ENCODE measurements around the gene C11orf16.

DNA sequence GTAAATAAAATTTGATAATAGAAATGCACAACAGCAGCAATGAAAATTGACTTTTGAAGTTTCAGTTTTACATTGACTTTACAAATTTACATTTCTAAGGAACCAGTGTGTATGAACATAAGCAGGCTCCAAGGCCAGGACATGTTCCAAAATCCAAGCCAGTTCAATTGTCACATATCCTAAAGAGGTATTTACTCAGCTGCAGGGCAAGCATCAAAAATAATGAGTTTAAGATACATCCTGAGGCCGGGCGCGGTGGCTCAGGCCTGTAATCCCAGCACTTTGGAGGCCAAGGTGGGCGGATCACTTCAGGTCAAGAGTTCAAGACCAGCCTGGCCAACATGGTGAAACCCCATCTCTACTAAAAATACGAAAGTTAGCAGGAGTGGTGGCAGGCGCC is 60.8 kb downstream of the C11orf16 start:
- TF ChIP-seq, protein P1, sequence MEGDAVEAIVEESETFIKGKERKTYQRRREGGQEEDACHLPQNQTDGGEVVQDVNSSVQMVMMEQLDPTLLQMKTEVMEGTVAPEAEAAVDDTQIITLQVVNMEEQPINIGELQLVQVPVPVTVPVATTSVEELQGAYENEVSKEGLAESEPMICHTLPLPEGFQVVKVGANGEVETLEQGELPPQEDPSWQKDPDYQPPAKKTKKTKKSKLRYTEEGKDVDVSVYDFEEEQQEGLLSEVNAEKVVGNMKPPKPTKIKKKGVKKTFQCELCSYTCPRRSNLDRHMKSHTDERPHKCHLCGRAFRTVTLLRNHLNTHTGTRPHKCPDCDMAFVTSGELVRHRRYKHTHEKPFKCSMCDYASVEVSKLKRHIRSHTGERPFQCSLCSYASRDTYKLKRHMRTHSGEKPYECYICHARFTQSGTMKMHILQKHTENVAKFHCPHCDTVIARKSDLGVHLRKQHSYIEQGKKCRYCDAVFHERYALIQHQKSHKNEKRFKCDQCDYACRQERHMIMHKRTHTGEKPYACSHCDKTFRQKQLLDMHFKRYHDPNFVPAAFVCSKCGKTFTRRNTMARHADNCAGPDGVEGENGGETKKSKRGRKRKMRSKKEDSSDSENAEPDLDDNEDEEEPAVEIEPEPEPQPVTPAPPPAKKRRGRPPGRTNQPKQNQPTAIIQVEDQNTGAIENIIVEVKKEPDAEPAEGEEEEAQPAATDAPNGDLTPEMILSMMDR (IDR thresholded peaks at IDR 0.05; ENCODE audit: poor library complexity): no peak
- no peak for TF ChIP-seq EZH2phosphoT487 (IDR thresholded peaks at IDR 0.05; ENCODE audit: low read depth, severe bottlenecking, unreplicated experiment)
- TF ChIP-seq EZH2 (IDR thresholded peaks at IDR 0.05; ENCODE audit: borderline replicate concordance): no peak
